Measurements from ENCODE around the gene TMEM273.

Gene TMEM273

GRCh38 chr10:49187950-49188761 is at the start of gene TMEM273:
TMEM273 (minus strand) TSS chr10:49188391; CDS start chr10:49188336, 55 bp downstream.
- Histone ChIP-seq H3K27ac (no peak within 1 kb of the TSS), H3K9me3 (ENCODE audit: severe bottlenecking) (no peaks in the 10 kb centered on the region), H3K27me3 (ENCODE audit: insufficient read depth, low read depth, severe bottlenecking) (peaks cover 14% of the 10 kb centered on the region), H3K36me3 (no peaks in the 10 kb centered on the region), H3K4me3 (ENCODE audit: low read depth, low read length) (no peak within 1 kb of the TSS)
- TF ChIP-seq, protein P1, sequence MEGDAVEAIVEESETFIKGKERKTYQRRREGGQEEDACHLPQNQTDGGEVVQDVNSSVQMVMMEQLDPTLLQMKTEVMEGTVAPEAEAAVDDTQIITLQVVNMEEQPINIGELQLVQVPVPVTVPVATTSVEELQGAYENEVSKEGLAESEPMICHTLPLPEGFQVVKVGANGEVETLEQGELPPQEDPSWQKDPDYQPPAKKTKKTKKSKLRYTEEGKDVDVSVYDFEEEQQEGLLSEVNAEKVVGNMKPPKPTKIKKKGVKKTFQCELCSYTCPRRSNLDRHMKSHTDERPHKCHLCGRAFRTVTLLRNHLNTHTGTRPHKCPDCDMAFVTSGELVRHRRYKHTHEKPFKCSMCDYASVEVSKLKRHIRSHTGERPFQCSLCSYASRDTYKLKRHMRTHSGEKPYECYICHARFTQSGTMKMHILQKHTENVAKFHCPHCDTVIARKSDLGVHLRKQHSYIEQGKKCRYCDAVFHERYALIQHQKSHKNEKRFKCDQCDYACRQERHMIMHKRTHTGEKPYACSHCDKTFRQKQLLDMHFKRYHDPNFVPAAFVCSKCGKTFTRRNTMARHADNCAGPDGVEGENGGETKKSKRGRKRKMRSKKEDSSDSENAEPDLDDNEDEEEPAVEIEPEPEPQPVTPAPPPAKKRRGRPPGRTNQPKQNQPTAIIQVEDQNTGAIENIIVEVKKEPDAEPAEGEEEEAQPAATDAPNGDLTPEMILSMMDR (IDR thresholded peaks at IDR 0.05; ENCODE audit: low read depth, low read length) = no peak
- DNase-seq = no peak

DNA sequence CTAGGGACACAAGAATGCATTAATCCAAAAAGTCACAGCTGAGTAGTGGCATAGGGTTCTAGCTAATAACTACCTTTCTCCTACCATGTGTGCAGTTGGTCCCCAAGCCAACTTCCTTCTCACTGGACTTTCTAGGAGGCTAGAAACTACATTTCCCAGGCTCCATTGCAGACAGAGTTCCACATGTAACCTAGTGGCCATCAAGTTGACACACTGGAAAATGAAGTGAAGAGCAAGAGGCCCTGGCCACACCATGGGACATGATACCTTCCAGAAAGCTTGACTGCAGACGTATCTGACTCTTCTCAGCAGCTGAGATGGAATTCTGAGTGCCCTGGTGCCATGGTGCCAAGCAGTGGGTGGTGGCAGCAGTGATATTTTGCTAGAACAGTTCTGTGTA is 49.8 kb upstream of the TMEM273 start:
- Histone ChIP-seq H3K27ac (no peak overlapping the region), H3K36me3 (no peaks in the 10 kb centered on the region), H3K9me3 (ENCODE audit: severe bottlenecking) (no peaks in the 10 kb centered on the region), H3K27me3 (ENCODE audit: insufficient read depth, low read depth, severe bottlenecking) (peaks cover 3% of the 10 kb centered on the region), H3K4me3 (ENCODE audit: low read depth, low read length) (no peak overlapping the region)
- no peak for DNase-seq
- TF ChIP-seq, protein P1 (IDR thresholded peaks at IDR 0.05; ENCODE audit: low read depth, low read length) = no peak

DNA sequence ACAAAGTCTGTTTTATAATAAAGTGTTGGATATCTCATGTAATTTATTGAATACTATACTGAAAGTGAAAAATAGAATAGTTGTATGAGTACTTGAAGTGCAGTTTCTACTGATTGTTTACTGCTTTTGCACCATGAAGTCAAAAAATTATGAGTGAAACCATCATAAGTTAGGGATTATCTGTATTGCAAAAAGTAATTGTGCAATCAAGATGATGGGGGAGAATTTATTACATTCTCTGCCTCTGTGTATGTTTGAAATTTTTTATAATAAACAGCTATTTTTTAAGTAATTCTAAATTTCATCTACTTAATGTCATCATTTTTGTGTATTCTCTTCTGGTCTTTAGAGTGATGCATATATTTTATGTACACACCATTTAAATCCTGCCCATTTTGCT is 47.2 kb upstream of the TMEM273 start:
- Histone ChIP-seq H3K27me3 (ENCODE audit: insufficient read depth, low read depth, severe bottlenecking) (peaks cover 3% of the 10 kb centered on the region), H3K4me3 (ENCODE audit: low read depth, low read length) (no peak overlapping the region), H3K9me3 (ENCODE audit: severe bottlenecking) (no peaks in the 10 kb centered on the region), H3K36me3 (no peaks in the 10 kb centered on the region), H3K27ac (no peak overlapping the region)
- DNase-seq = no peak
- TF ChIP-seq, protein P1 (IDR thresholded peaks at IDR 0.05; ENCODE audit: low read depth, low read length) = no peak

- peaks cover 3% of the 10 kb centered on the region for H3K27me3 ChIP-seq (ENCODE audit: insufficient read depth, low read depth, severe bottlenecking)
These were observed 43.1 kb upstream of the TMEM273 start for GRCh38 chr10:49231086-49231820.

DNA sequence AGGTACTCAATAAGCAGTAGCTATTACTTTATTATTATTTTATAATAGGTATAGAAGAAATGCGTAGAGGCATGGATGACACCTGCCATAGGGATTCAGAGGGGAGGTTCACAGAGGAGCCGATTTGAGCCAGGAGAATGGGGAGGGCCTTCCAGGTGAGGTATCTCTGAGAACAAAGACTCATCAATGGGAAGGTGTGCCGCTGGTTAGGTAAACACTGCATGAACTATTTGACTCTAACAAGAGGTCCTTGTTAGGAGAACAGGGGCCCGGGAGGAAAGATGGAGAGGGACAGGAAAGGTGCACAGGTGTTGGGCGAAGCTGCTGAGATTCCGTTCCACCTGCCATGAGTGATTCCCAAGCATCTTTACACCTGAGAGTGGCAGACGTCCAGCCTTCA is 41.8 kb upstream of the TMEM273 start:
- H3K4me3 ChIP-seq (ENCODE audit: low read depth, low read length) = no peak overlapping the region
- DNase-seq = no peak
- H3K27ac ChIP-seq = no peak overlapping the region
- TF ChIP-seq, protein P1 (IDR thresholded peaks at IDR 0.05; ENCODE audit: low read depth, low read length) = no peak
- peaks cover 3% of the 10 kb centered on the region for H3K27me3 ChIP-seq (ENCODE audit: insufficient read depth, low read depth, severe bottlenecking)
- H3K9me3 ChIP-seq (ENCODE audit: severe bottlenecking) = no peaks in the 10 kb centered on the region
- H3K36me3 ChIP-seq = no peaks in the 10 kb centered on the region

More at GRCh38 chr10:49231086-49231820, 43.1 kb upstream of the TMEM273 start:
- Histone ChIP-seq H3K9me3 (ENCODE audit: severe bottlenecking) (no peaks in the 10 kb centered on the region), H3K27ac (no peak overlapping the region), H3K4me3 (ENCODE audit: low read depth, low read length) (no peak overlapping the region), H3K36me3 (no peaks in the 10 kb centered on the region)
- TF ChIP-seq, protein P1 (IDR thresholded peaks at IDR 0.05; ENCODE audit: low read depth, low read length) = no peak
- no peak for DNase-seq

Data from WERI-Rb-1 (cell line).